Subcutaneous abdominal adipose tissue (tissue), 5 donors: ENCODE data around the gene EDA2R.

ENCODE experiments used
- H3K27ac ChIP-seq: one replicate; pipeline ENCODE4 v1.7.0; 2013; ENCODE audit warnings: low read depth, mild to moderate bottlenecking, inconsistent platforms, low read length, moderate library complexity
- H3K27me3 ChIP-seq, 5 donors: one replicate each; pipeline ENCODE4 v1.7.0; 2013; ENCODE audit warnings: low read length in 5 of 5, inconsistent platforms in 1 of 5; ENCODE audit not compliant: control insufficient read depth in 5 of 5, insufficient read depth in 4 of 5
- H3K36me3 ChIP-seq, 5 donors: one replicate each; pipeline ENCODE4 v1.7.0; 2013; ENCODE audit warnings: low read length in 5 of 5; ENCODE audit not compliant: control insufficient read depth in 5 of 5, insufficient read depth in 5 of 5
- H3K4me1 ChIP-seq, 5 donors: one replicate each; pipeline ENCODE4 v1.7.0; 2013; ENCODE audit warnings: low read length in 5 of 5, mild to moderate bottlenecking in 3 of 5, moderate library complexity in 1 of 5; ENCODE audit not compliant: control insufficient read depth in 5 of 5, insufficient read depth in 5 of 5
- H3K4me3 ChIP-seq, 5 donors: one replicate each; pipeline ENCODE4 v1.7.0; 2013; ENCODE audit warnings: low read length in 5 of 5, low read depth in 1 of 5
- H3K9ac ChIP-seq, 5 donors: one replicate each; pipeline ENCODE4 v1.7.0; 2013; ENCODE audit warnings: low read length in 5 of 5, mild to moderate bottlenecking in 4 of 5, moderate library complexity in 3 of 5
- H3K9me3 ChIP-seq, 5 donors: one replicate each; pipeline ENCODE4 v1.7.0; 2013; ENCODE audit warnings: low read length in 5 of 5; ENCODE audit not compliant: control insufficient read depth in 5 of 5
- donor health status: healthy.
- donor health status: healthy.
- donor health status: healthy.
- donor health status: healthy.
- donor health status: healthy.

EDA2R gene

DNA sequence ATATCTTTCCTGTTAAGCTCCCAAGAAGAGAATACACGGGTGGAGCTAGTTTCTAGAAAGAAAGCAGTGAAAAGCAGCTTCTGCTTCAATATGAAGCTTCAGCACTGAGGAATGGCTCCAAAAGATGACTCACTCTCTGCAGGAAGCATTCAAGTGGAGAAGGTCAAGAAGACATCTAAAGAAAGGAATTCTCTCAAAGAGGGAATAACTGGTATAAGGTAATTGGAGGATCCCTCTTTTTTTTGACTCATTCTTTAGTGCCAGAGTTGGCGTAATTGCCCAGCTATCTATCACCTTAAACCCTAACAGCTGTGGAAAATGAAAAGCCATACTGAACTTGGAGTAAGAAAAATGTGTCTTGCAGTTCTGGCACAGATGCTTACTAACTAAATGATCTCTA lies 3.5 kb downstream of the EDA2R start:
- no peak overlapping the region for H3K4me3 ChIP-seq
- H3K4me1 ChIP-seq = peaks cover 0 to 5% (median 3%) of the 10 kb centered on the region in 5 donors
- peaks cover 0 to 8% (median 5%) of the 10 kb centered on the region in 5 donors for H3K27me3 ChIP-seq
- H3K9me3 ChIP-seq = no peaks in the 10 kb centered on the region
- no peak overlapping the region for H3K9ac ChIP-seq
- no peaks in the 10 kb centered on the region for H3K36me3 ChIP-seq
- H3K27ac ChIP-seq = no peak overlapping the region

DNA sequence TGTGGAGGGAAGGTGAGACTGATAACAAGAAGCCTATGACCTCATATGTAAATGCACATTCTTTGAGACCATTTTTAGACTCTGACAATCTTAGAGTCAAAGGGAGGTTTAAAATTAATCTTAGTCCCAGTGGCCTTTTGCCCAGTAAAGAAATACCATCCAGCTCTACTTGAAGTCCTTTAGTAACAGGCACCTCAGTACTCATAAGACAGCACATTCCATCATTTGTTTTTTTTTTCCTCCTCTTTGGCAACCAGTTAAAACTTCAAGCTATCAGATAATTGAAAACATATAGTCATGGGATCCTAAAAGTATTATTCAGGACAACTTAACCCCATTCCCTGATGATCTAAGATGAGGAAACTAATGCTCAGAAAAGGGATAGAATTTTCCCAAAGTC lies 4.6 kb downstream of the EDA2R start:
- no peak overlapping the region for H3K9ac ChIP-seq
- peaks cover 0 to 8% (median 5%) of the 10 kb centered on the region in 5 donors for H3K27me3 ChIP-seq
- H3K4me3 ChIP-seq = no peak overlapping the region
- no peak overlapping the region for H3K27ac ChIP-seq
- peaks cover 0 to 3% (median 0%) of the 10 kb centered on the region in 5 donors for H3K9me3 ChIP-seq
- no peaks in the 10 kb centered on the region for H3K36me3 ChIP-seq
- H3K4me1 ChIP-seq = peaks cover 0 to 5% (median 3%) of the 10 kb centered on the region in 5 donors

DNA sequence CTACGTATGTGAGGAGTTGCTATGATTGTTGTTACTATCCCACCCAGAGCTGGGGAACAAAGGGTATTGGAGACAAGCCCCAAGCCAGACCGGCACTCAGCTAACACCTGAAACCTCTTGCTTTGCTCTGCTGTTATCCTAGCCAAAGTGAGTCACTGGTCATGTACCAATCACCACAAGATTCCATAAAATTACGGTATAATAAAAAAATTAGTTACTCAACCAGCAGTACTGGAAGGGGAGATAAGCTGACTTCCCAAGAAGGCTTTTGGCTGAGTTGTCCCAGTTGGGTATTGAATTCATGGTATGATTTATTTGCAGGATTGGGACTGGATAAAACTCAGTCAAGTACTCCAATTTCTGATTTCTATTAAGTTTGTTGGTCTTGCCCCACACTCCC lies 5.3 kb downstream of the EDA2R start:
- no peak overlapping the region for H3K9ac ChIP-seq
- no peaks in the 10 kb centered on the region for H3K36me3 ChIP-seq
- peaks cover 0 to 2% (median 0%) of the 10 kb centered on the region in 5 donors for H3K4me1 ChIP-seq
- peaks cover 0 to 5% (median 0%) of the 10 kb centered on the region in 5 donors for H3K9me3 ChIP-seq
- H3K27ac ChIP-seq = no peak overlapping the region
- H3K27me3 ChIP-seq = peaks cover 0 to 6% (median 2%) of the 10 kb centered on the region in 5 donors
- no peak overlapping the region for H3K4me3 ChIP-seq

DNA sequence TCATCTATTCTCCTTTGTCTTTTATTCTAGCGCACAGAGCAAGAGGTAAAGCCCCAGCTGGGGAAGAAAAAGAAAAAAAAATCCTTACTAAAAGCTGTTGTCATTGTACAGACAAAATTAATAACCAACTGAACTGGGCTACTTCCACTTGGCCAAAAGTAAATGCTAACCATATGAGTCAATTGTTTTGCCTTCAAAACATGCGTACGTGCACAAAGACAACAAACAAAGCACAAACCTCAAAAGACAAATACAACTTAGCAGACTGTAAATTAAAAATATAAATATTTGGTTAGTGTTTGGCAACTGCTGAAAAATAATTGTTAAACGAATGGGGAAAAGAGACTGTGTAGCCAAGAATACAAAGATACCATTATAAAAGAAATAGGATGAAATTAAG lies 5.9 kb downstream of the EDA2R start:
- Histone ChIP-seq H3K27ac (no peak overlapping the region), H3K4me3 (no peak overlapping the region), H3K27me3 (peaks cover 0 to under 1% (median 0%) of the 10 kb centered on the region in 5 donors), H3K9me3 (peaks cover 0 to 5% (median 0%) of the 10 kb centered on the region in 5 donors), H3K36me3 (no peaks in the 10 kb centered on the region), H3K4me1 (no peaks in the 10 kb centered on the region), H3K9ac (no peak overlapping the region)

DNA sequence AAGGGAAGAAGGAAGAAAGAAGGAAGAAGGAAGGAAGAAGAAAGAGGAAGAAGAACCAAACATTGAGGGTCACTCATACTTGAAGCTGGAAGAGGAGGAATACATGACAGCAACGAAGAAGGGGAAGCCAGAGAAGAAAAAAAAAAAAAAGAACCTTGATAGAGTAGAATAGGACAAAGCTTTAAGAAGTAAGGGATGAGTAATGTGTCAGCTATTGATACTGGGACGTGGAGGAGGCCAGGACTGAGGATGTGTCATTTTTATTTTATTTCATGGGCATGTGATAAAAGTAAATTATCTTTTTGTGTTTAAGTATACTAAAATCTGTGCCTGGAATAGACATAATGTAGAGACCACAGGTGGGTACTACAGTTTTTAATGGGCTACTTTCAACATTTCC lies 6.4 kb downstream of the EDA2R start:
- Histone ChIP-seq H3K4me3 (no peak overlapping the region), H3K36me3 (no peaks in the 10 kb centered on the region), H3K27me3 (no peaks in the 10 kb centered on the region), H3K9ac (no peak overlapping the region), H3K9me3 (peaks cover 0 to 5% (median 0%) of the 10 kb centered on the region in 5 donors), H3K27ac (no peak overlapping the region), H3K4me1 (no peaks in the 10 kb centered on the region)

DNA sequence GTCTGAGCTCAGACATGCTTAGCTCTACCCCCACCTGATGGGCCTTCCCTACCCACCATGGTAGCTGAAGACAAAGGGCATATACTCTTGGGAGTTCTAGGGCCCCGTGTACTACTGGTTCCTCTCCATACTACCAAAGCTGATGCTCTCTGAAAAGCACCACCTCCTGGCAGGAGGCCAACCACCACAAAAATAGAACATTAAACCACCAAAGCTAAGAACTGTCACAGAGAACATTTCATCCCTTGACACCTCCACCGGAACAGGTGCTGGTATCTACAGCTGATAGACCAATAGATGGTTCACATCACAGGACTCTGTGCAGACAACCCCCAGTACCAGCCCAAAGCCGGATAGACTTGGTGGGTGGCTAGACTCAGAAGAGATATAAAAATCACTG lies 13.4 kb downstream of the EDA2R start:
- Histone ChIP-seq H3K36me3 (no peaks in the 10 kb centered on the region), H3K4me1 (no peaks in the 10 kb centered on the region), H3K27me3 (peaks cover 3 to 8% (median 5%) of the 10 kb centered on the region in 5 donors), H3K27ac (no peak overlapping the region), H3K4me3 (no peak overlapping the region), H3K9me3 (peaks cover 0 to 5% (median 0%) of the 10 kb centered on the region in 5 donors), H3K9ac (no peak overlapping the region)

DNA sequence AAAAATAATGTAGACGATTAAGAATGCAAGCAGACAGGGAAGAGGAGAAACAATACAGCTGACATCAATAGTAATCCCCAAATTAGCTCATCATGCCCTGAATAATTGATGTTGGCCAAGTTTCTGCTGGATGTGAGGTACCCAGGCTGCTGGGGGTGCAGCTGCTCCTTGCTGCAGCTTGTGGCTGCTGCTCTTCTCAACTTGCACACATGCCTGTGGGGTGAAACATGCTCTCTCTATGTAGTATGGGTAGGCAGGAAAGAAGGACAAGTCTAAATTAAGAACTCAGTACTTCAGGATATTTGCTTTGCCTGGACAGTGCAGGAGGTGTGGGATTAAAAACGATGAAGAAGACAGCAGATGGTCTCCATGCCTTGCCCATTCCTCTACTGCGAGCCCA lies 16.7 kb downstream of the EDA2R start:
- H3K36me3 ChIP-seq = no peaks in the 10 kb centered on the region
- no peaks in the 10 kb centered on the region for H3K4me1 ChIP-seq
- H3K27ac ChIP-seq = no peak overlapping the region
- H3K9me3 ChIP-seq = no peaks in the 10 kb centered on the region
- H3K9ac ChIP-seq = no peak overlapping the region
- H3K27me3 ChIP-seq = peaks cover 3 to 8% (median 6%) of the 10 kb centered on the region in 5 donors
- H3K4me3 ChIP-seq = no peak overlapping the region

DNA sequence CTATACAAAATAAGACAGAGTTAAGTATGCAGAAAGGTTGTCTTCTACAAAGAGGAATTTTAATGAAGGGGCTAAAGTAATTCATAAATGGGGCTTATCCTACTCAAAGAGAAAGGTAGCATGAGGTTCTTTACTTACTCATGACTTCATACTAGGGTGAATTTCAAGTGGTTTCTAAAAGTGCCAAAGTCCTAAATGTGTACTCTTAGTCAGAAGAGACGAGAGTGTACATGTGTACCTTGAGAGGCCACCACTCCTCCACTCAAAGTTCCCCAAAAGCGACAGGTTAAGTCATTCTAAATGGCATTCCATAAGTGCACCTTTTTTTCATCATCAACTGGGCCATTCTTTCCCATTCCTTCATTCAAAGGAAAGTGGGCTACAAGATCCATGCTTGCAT lies 21.9 kb downstream of the EDA2R start:
- Histone ChIP-seq H3K9ac (no peak overlapping the region), H3K4me1 (no peaks in the 10 kb centered on the region), H3K36me3 (no peaks in the 10 kb centered on the region), H3K4me3 (no peak overlapping the region), H3K27me3 (peaks cover 0 to 10% (median 4%) of the 10 kb centered on the region in 5 donors), H3K27ac (no peak overlapping the region), H3K9me3 (no peaks in the 10 kb centered on the region)

DNA sequence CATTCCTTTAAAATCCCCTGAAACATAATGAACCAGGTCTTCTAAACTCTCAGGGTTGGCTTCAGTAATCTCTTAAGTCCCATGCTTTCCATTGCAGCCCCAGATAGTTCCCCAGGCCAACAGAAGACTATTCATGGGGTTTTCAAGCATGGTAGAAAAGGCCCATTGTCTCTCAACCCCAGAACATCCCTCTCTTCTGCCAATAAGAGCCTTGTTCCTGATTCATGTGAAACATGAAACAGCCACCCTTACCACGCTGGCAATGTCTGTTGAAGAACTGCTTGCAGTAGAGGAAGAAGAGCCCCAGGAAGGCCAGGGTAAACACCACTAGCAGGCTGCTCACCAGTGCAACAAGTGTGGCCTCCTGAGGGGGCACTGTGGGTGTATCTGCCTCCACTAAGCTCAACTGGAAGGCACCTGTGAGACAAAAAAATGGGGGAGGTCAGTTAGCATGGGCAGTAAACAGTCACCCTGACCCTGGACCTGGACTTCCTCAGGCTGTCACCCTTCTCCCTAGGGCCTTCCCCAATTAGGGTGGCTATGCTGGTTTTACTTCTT lies 36.4 kb downstream of the EDA2R start:
- Histone ChIP-seq H3K9me3 (peaks cover 0 to 6% (median 0%) of the 10 kb centered on the region in 5 donors), H3K4me3 (no peak overlapping the region), H3K36me3 (no peaks in the 10 kb centered on the region), H3K4me1 (no peaks in the 10 kb centered on the region), H3K27ac (no peak overlapping the region), H3K9ac (no peak overlapping the region), H3K27me3 (peaks cover 0 to 8% (median 3%) of the 10 kb centered on the region in 5 donors)

DNA sequence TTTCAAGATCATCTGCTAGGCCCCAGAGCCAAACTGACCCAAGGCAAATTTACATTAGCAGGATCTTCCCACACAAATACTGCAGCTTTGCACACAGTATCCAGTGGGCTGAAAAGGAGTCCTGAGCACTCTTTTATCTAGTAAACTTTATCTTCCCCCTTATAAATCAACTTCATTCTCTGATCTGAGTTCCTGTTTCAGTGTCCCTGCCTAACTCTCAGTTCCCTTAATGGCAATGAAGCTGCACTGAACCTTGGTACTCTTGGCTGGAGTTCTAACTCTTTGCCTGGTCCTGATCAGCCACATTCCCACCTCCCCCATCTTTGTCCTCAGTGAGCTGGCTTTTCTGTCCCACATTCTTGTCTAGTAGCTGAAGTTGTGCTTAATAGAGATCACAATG lies 37.4 kb downstream of the EDA2R start:
- Histone ChIP-seq H3K4me3 (no peak overlapping the region), H3K27me3 (peaks cover 0 to 8% (median 3%) of the 10 kb centered on the region in 5 donors), H3K9ac (no peak overlapping the region), H3K27ac (no peak overlapping the region), H3K36me3 (no peaks in the 10 kb centered on the region), H3K9me3 (no peaks in the 10 kb centered on the region), H3K4me1 (no peaks in the 10 kb centered on the region)
